GM18868 (cell line): ENCODE data around the gene PFDN1.
A peak's percentile ranks its signal among the peaks of the same experiment; 100 is the strongest.
"Not testable (repeated sequence)": the region's sequence is repeated elsewhere in the genome, so short reads cannot be mapped to it uniquely, and the experiment has no call there.

Experiments
- ATAC-seq: cut with Tn5 transposase; IDR thresholded peaks from one replicate; pipeline ENCODE4 v1.9.1; 2021; ENCODE audit warnings: mild to moderate bottlenecking, moderate library complexity; ENCODE audit not compliant: unreplicated experiment

Gene PFDN1

DNA sequence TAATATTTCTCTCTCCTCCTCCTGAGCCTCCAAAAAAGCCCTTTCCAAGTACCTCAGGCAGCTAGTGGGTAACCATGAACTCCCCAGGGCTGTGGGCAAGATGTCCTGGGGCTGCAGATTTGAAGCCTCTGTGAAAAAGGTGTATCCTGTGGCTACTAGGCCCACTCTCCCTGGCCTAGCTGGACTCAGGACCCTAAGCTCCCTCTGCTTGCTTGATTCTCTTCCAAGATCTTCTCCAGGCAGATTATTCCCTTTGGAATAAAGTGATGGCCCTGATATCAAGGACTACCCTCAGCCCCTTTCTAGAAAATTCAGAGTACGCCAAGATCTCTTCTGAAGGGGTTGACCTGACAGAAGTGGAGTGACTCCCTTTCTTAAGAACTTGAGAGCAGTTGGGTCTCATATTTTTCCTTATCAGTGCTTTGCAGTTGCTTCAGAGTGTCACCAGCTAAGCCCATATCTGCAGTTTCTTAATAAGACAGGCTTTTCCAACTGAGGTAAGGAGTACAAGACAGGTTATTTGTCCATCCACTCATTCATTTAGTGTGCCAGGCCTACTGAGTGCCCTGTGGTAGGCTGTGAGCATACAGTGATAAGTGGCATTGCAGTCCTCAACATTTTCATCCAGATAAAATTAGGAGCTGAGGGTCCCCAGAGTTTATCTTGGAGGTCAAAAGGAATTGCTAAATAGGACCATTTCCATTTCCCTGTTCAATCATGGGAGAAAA is 85.4 kb downstream of the PFDN1 start:
- no peak for ATAC-seq

DNA sequence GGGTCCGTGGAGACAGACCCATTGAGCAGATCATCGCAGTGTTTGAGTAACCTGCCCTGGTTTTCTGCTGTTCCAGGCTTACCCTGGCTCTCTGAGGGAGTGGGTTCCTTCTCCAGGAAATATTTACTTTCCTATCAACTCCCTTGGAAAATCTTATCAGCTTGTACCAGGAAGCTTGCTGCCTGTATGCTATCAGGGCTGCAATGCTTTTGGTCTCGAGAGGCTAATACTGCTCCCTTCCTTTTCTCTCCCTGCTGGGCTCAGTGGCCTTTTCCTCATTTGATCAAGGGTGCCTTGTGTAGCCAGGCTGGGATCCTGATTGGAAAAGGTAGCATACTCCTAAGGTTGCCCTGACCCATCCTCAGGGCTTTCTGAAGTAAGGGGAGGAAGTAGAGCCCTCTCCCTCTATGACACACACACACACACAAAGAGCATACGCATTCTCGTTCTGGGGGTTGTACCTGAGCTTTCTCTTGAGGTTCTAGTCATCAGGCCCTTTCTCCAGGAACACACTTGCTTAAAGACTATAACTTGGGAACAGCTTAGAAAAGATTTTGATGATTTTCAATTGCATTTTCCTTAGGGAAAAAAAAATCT is 86.3 kb downstream of the PFDN1 start:
- no peak for ATAC-seq

DNA sequence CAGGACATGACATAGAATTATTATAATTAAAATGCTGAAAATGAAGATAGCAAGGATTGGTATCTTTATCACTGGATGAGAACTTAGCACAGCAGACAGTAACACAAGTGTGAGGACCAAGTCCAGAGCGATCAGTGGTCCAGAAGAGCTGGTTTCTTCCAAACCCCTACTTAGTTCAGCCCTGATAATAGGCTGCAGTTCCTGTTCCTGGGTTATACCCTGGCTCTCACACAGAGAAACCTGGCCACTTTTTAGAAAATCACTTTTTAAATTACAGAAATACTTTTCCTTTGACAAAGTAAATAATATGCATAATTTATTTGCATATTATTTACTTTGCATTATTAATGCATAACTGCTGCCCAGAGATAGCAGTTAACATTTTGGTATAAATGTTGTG is 87.6 kb downstream of the PFDN1 start:
- ATAC-seq, result no peak

DNA sequence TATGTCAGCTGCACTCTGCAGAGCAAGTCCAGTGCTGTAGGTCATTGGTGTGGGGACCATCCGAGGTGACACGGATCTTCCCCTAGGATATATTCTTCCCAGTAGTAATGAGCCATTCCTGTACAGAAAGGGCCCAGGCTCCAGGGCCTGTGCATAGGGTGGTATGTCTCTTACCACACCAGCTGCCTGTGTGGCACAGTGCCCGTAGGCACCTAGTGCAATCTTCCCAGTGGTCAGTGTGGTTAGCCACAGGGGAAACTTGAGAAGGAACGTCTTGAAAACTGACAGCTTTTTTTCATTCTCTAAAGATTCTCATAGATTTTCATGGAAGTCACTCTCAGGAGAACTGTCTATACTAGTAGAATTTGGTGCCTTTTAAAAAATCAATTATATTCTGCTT is 88.1 kb downstream of the PFDN1 start:
- ATAC-seq, result peak; percentile 37

DNA sequence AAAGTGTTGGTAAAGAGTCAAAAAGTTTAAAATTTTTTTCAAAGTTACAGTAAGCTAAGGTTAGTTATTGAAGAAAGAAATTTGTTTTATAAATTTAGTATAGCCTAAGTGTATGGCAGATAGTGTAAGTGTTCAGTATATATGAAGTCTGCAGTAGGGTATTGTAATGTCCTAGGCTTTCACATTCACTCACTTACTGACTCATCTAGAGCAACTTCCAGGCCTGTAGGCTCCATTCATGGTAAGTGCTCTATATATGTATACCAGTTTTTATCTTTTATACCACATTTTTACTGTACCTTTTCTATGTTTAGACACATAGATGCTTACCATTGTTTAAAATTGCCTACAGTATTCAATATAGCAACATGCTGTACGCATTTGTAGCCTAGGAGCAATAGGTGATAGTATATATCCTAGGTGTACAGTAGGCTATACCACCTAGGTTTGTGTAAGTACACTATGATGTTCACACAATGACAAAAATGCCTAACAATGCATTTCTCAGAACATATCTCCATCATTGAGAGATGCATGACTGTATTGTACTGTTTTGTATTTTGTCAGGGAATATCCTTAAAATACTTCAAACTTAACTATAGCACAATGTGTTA is 89.4 kb downstream of the PFDN1 start:
- ATAC-seq, result peak; percentile 87

DNA sequence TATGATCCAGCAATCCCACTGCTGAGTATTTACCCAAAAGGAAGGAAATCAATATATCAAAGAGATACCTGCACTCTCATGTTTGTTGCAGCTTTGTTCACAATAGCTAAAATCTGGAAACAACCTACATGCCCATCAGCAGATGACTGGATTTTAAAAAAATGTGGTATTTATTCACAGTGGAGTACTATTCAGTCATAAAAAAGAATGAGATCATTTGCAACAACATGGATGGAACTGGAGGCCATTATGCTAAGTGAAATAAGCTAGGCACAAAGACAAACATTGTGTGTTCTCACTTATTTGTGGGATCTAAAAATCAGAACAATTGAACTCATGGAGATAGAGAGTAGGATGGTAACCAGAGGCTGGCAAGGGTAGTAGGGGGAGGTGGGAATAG is 94.8 kb downstream of the PFDN1 start:
- ATAC-seq, result no peak

DNA sequence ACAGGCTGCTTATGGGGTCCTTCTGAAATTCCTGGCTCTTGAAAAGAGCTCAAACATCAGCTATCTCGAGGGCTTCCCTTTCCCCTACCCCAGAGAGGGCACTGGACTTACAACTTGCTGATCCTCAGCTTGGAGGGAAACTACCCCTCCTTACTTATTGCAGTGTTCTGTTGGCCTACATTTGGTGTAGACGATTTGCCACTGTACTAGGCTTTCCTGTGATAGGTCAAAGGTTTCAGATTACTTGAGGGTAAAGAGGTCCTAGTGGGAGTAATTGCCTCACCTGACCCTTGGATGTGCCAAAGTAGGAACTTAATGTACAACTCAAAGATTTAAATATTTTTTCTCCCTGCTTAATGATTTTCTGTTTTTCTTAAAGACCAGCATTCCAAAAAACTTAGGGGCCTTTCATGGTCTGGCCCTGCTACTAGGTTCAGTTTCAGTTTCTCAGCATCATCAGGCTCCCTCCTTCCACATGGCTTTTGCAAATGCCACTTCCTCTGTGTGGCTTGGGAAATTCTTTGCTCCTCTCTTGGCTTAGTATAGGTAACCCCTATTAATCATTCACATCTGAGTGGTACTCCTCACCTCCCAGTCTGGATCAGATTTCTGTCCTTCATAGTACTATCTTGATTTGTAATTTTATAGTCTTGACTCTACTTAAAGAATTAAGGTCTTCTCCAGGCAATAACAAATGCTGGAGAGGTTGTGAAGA is 95.5 kb downstream of the PFDN1 start:
- ATAC-seq, result peak; percentile 72

DNA sequence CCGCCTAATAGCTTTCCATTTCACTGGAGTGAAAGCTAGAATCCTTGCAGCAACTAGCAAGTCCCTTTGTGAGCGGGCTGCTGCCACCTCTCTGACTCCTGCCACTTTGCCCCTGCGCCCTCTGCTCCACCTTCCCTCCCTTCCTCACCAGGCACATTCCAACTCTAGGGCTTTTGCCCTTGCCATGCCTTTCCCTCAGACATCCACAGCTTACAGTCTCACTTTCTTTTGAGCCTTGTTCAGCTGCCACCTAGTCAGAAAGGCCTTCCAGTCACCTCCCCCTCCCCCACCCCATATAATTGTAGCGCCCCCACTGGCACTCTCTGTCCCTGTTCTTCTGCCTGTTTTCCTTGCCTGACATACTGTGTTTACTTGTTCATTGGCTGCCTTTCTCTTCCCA is 96.9 kb downstream of the PFDN1 start:
- ATAC-seq, result no peak

DNA sequence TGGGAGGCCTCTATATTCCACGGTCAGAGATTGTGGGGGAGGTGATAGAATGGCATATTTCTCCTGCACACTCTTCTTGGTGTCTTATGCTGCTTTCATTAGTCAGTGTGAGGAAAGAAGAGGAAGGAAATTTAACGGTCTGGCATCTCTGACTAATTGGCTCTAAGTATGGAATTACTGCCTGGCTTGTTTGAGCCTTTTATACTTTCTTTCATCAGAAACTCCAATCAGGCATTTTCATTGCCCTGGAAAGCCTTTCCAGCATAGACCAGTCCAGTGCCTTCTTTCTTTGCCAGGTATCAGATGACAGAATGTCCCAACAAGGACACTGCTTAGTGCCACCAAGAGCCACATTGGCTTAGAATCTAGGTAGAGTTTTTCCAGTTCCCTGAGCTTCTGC is 97.7 kb downstream of the PFDN1 start:
- no peak for ATAC-seq

DNA sequence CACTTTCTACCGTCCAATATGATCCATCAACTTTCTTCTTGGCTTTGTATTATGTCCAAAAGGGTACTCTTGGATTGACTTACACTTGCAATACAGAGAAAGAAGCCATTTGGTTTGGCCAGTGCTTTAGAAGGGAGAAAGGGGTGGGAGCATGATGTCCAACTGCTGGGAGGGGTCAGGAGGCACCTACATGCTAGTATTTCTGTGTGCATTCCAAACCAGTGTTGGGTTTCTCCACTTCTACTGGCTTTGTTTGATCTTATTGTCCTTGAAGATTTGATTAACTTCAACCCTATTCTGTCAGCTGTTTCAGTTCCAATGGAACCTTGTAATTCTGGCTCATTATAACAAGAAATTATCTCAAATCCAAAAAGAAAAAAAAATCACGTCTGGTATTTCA is 100.3 kb downstream of the PFDN1 start:
- no peak for ATAC-seq

DNA sequence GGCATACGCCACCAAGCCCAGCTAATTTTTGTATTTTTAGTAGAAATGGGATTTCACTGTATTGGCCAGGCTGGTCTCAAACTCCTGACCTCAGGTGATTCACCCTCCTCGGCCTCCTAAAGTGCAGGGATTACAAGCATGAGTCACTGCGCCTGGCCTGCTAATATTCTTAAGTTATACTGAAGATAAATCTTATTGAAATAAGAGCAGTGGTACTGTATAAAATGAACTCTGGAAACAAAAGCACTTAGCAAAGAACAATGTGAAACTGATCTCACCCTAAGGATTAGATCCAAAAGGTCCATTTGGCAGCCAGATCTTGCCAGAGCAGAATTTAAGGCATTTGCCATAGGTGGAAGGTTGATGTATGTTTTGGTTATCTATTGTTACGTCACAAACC is 100.8 kb downstream of the PFDN1 start:
- no peak for ATAC-seq

DNA sequence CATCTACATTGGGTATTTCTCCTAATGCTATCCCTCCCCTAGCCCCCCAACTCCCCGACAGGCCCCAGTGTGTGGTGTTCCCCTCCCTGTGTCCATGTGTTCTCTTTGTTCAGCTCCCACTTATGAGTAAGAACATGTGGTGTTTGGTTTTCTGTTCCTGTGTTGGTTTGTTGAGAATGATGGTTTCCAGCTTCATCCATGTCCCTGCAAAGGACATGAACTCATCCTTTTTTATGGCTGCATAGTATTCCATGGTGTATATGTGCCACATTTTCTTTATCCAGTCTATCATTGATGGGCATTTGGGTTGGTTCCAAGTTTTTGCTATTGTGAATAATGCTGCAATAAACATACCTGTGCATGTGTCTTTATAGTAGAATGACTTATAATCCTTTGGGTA is 104.0 kb downstream of the PFDN1 start:
- ATAC-seq, result not testable (repeated sequence)

DNA sequence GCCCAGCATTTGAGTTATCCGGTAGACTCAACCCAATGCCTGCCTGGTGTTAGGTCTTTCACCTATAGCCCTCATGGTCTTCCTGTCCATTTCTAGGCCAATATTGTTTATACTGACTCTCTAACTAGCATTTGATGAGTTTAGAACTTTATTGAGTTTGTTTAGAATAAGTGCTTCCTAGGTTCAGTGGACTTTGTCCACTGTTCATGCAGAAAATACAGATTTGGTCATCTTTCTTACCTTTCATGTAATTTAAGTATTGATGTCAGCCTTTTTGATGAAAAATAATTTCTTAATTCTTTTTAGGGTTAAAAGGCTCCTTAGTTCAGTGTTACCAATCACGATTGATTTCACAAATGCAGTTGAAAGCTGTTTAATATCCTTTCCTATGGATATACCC is 105.9 kb downstream of the PFDN1 start:
- no peak for ATAC-seq

DNA sequence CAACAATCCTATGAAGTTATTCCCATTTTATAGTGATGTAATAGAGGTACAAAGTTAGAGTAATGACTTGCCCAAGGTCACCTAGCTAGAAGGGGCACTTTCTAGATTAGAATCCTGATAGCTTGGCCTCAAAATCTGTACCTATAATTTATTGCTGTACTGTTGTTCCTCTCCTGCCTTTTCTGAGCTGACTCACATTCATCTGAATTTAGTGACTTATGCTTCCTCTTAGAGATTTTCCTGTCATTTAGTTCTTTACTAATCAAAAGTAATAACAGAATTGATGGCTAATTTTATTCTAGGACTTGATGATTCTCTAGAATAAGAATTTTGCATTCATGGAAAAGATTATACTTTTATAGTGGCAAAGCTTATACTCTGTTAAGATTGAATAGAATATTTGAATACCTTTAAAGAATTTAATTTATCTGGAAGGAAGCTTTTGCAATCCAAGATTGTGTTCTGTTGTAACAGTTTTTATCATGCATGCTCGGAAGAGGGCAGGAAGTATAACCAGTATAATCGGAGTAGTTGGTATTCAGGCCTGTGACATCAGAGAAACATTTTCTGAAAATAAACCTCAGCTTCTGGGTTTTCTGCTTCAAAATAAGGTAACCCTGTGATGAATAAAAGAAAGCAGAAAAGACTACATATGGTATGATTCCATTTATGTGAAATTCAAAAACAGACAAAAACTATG is 106.6 kb downstream of the PFDN1 start:
- no peak for ATAC-seq
